Prostate gland (tissue), 2 donors: ENCODE measurements around the gene ZNF624. TPM values are rescaled to one million over a fixed set of nuclear protein-coding genes. Genes with fewer than 3 reads are reported as not detected.

ENCODE experiments used
- DNase-seq: peaks from one replicate; pipeline ENCODE4 v3.0.0-alpha.2; 2019; ENCODE audit warnings: low spot score
- H3K27ac ChIP-seq, 2 donors: fragments of 200-600 bp; sonication (generic); 2 replicates each; pipeline ENCODE4 v1.5.1; 2017 to 2019
- H3K27me3 ChIP-seq: fragments of 200-600 bp; sonication (generic); replicated peaks from 2 replicates; pipeline ENCODE4 v1.5.1; 2019; ENCODE audit not compliant: insufficient read depth
- H3K36me3 ChIP-seq, 2 donors: fragments of 200-600 bp; sonication (generic); 1 replicate in 1 of 2; 2 replicates in 1 of 2; pipeline versions ENCODE4 v1.5.1 to v1.8.1; 2017 to 2019
- H3K4me1 ChIP-seq: fragments of 200-600 bp; sonication (generic); replicated peaks from 2 replicates; pipeline ENCODE4 v1.5.1; 2019
- H3K4me3 ChIP-seq, 2 donors: fragments of 200-600 bp; sonication (generic); 2 replicates each; pipeline ENCODE4 v1.5.1; 2017 to 2019
- H3K9me3 ChIP-seq: fragments of 200-600 bp; sonication (generic); 2 replicates; pipeline ENCODE4 v1.5.1; 2017
- CTCF ChIP-seq, 4 experiments: fragments of 200-600 bp in 2 of 4; fragments of 450-650 bp in 2 of 4; sonication (generic) in 2 of 4; IDR thresholded peaks; 1 replicate in 3 of 4; 2 replicates in 1 of 4; pipeline ENCODE4 v1.5.1; 2016 to 2019; ENCODE audit warnings: antibody characterized with exemption in 4 of 4, mild to moderate bottlenecking in 2 of 4, moderate library complexity in 2 of 4
- POLR2A ChIP-seq: fragments of 450-650 bp; IDR thresholded peaks from one replicate; pipeline ENCODE4 v1.6.1; 2016; ENCODE audit warnings: antibody characterized with exemption, mild to moderate bottlenecking
- POLR2AphosphoS5 ChIP-seq: sonication (generic); formaldehyde crosslinking; IDR thresholded peaks from one replicate; pipeline ENCODE4 v1.6.1; 2017; ENCODE audit warnings: antibody characterized with exemption
- WGBS: methylation state at CpG from one replicate; pipeline ENCODE4 v1.1.5; 2018; 5-methylcytosine and 5-hydroxymethylcytosine counted together
- intact Hi-C: fragments of 100-400 bp; cut with DNase I; formaldehyde crosslinking; loops from one replicate; pipeline ENCODE4 v1.14.2; 2022
- small RNA-seq, 2 donors: library from RNA; depleted of rRNA; stranded (forward); fragments of <200 nt; gene quantifications; one replicate each; pipeline ENCODE3, GENCODE V24; 2016
- total RNA-seq, 2 donors: library from RNA; depleted of rRNA; stranded (reverse); fragments of >200 nt; gene quantifications; one replicate each; pipeline ENCODE4 v1.1.0, GENCODE V29; 2016

The ZNF624 gene
- total RNA-seq, 2 donors from 2014 or later, result 2.9 to 11.0 TPM

- WGBS, result 48% methylated on average over 4 of the region's 4 CpGs
- no peak overlapping the region for H3K27ac ChIP-seq
- H3K9me3 ChIP-seq, result no peaks in the 10 kb centered on the region
- intact Hi-C loops, result loop anchor here (10.0 kb wide), 1 partner anchor 399 kb away; no protein-coding TSS in a partner anchor
- DNase-seq, result no peak
- TF ChIP-seq POLR2A, result no peak
- H3K36me3 ChIP-seq, result no peaks in the 10 kb centered on the region
- H3K4me3 ChIP-seq, result no peak overlapping the region
- H3K4me1 ChIP-seq, result no peaks in the 10 kb centered on the region
- no peaks in the 10 kb centered on the region for H3K27me3 ChIP-seq
Observed at GRCh38 chr17:16585796-16586195, 67.9 kb downstream of the ZNF624 start.

- peak; percentile 46 to 93 (median 88) for TF ChIP-seq CTCF (IDR thresholded peaks at IDR 0.05)
- peak; percentile 91 for TF ChIP-seq POLR2AphosphoS5
- peak; percentile 37 for TF ChIP-seq POLR2A
- Histone ChIP-seq H3K4me1 (no peaks in the 10 kb centered on the region), H3K4me3 (peak overlapping the region; percentile 2 to 27), H3K36me3 (no peaks in the 10 kb centered on the region), H3K27me3 (no peaks in the 10 kb centered on the region), H3K9me3 (no peaks in the 10 kb centered on the region), H3K27ac (no peak overlapping the region)
- intact Hi-C loops, result loop anchor here (10.0 kb wide), 1 partner anchor 400 kb away; no protein-coding TSS in a partner anchor
- WGBS, result 8% methylated on average over 39 of the region's 39 CpGs
- peak; percentile 87 for DNase-seq
Observed at GRCh38 chr17:16584273-16584995, 69.2 kb downstream of the ZNF624 start.

- DNase-seq, result no peak
- intact Hi-C loops, result loop anchor here (10.0 kb wide), 1 partner anchor 401 kb away; no protein-coding TSS in a partner anchor
- no peaks in the 10 kb centered on the region for H3K36me3 ChIP-seq
- TF ChIP-seq POLR2A (no peak), CTCF (IDR thresholded peaks at IDR 0.05) (no peak), POLR2AphosphoS5 (no peak)
- no peak overlapping the region for H3K27ac ChIP-seq
- H3K4me1 ChIP-seq, result no peaks in the 10 kb centered on the region
- peak overlapping the region in 1 of 2 donors; percentile 27 for H3K4me3 ChIP-seq
- H3K27me3 ChIP-seq, result no peaks in the 10 kb centered on the region
- WGBS, result 45% methylated on average over 7 of the region's 7 CpGs
- no peaks in the 10 kb centered on the region for H3K9me3 ChIP-seq
Observed at GRCh38 chr17:16583781-16584180, 69.9 kb downstream of the ZNF624 start.

DNA sequence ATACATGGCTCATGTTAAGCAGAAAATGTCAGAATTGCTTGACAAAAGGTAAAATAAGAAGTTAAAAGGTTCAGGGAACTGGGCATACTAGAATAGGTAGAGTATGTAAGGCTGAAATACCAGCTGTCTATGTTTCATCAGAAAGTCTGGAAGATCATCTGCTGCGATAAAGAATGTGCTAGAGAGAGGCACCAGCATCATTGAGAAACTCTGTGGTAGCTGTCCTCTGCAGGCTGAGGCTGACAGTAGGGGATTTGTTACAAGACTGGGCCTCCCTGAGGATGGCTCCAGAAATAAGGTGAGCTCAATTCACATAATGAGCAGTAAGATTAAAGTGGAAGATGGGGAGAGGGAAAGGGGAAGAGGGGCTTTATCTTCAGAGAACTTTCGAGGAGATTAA, 80.2 kb downstream of the ZNF624 start:
- TF ChIP-seq POLR2AphosphoS5, result no peak
- intact Hi-C loops, result no loop called here
- 75% methylated on average over 2 of the region's 2 CpGs for WGBS

More for the DNA sequence above, 80.2 kb downstream of the ZNF624 start:
- Histone ChIP-seq H3K36me3 (no peaks in the 10 kb centered on the region), H3K4me1 (no peaks in the 10 kb centered on the region), H3K27ac (no peak overlapping the region), H3K9me3 (no peaks in the 10 kb centered on the region), H3K4me3 (no peak overlapping the region), H3K27me3 (no peaks in the 10 kb centered on the region)
- DNase-seq, result no peak

Small RNAs within 50 kb of the gene (small RNA-seq; reads per million reads assigned to genes)
- gene RNU6-405P, result 0 reads per million in 2 donors

Other genes starting within 250 kb of the ZNF624 start
- 10 to 100 TPM in 1 of 2 donors, 1 to 10 TPM in 1; 7.1 to 11.0 TPM for gene TRPV2, start 238.3 kb downstream of the ZNF624 start, total RNA-seq
- 10 to 100 TPM in 1 of 2 donors, 1 to 10 TPM in 1; 5.2 to 25.8 TPM for gene LRRC75A, start 161.7 kb downstream of the ZNF624 start, total RNA-seq
- gene ZNF287, start 84.6 kb downstream of the ZNF624 start, total RNA-seq, result 10 to 100 TPM; 11.8 to 14.2 TPM
- gene CCDC144A, start 36.4 kb upstream of the ZNF624 start, total RNA-seq, result 10 to 100 TPM in 1 of 2 donors, under 1 TPM in 1; 0.68 to 24.7 TPM